Activated CD4-positive, alpha-beta T cell treated with anti-CD3 and anti-CD28 coated beads for 1 hour (primary cell): ENCODE measurements around the gene ERF.

ENCODE experiments used
- DNase-seq: peaks from one replicate; pipeline ENCODE4 v3.0.0-alpha.2; 2020

ERF gene

GRCh38 chr19:42254850-42255765, at the start of gene ERF:
Gene ERF (minus strand): TSS chr19:42255128. CDS start chr19:42254999, 129 bp downstream.
- DNase-seq = peak; percentile 93

GRCh38 chr19:42303876-42304275, 48.9 kb upstream of the ERF start:
- no peak for DNase-seq

- no peak for DNase-seq
These were observed 48.2 kb upstream of the ERF start for GRCh38 chr19:42303101-42303464.

- DNase-seq = no peak
These were observed 46.8 kb upstream of the ERF start, which contains the start of gene PRR19 for GRCh38 chr19:42301646-42302203. Gene PRR19 (plus strand): TSS chr19:42302132. CDS start chr19:42309585, 7,453 bp downstream.

GRCh38 chr19:42297039-42297438, 42.1 kb upstream of the ERF start:
- no peak for DNase-seq

GRCh38 chr19:42295831-42296525, 41.0 kb upstream of the ERF start:
- DNase-seq = peak; percentile 82

- no peak for DNase-seq
These were observed 40.4 kb upstream of the ERF start for GRCh38 chr19:42295342-42295741.

GRCh38 chr19:42294471-42295137, 39.7 kb upstream of the ERF start:
- DNase-seq = no peak

- DNase-seq = no peak
These were observed 39.0 kb upstream of the ERF start for GRCh38 chr19:42293948-42294347.

- DNase-seq = no peak
These were observed 38.6 kb upstream of the ERF start for GRCh38 chr19:42293540-42293939.

- no peak for DNase-seq
These were observed 38.0 kb upstream of the ERF start for GRCh38 chr19:42292963-42293362.

- no peak for DNase-seq
These were observed 37.4 kb upstream of the ERF start for GRCh38 chr19:42292042-42292960.

GRCh38 chr19:42291435-42291810, 36.5 kb upstream of the ERF start:
- DNase-seq = no peak

- peak; percentile 42 for DNase-seq
These were observed 35.9 kb upstream of the ERF start for GRCh38 chr19:42290523-42291434.

GRCh38 chr19:42290136-42290522, 35.2 kb upstream of the ERF start:
- DNase-seq = no peak

- no peak for DNase-seq
These were observed 34.7 kb upstream of the ERF start for GRCh38 chr19:42289556-42290041.

GRCh38 chr19:42288881-42289555, 34.1 kb upstream of the ERF start:
- no peak for DNase-seq

GRCh38 chr19:42288387-42288786, 33.5 kb upstream of the ERF start:
- no peak for DNase-seq

- no peak for DNase-seq
These were observed 32.8 kb upstream of the ERF start for GRCh38 chr19:42287827-42288107.

GRCh38 chr19:42287017-42287826, 32.3 kb upstream of the ERF start:
- no peak for DNase-seq
